RPMI7951 (cell line): ENCODE measurements around the gene HIGD1C. TPM values are rescaled to one million over a fixed set of nuclear protein-coding genes. Genes with fewer than 3 reads are reported as not detected.
"Not testable (repeated sequence)": the region's sequence is repeated elsewhere in the genome, so short reads cannot be mapped to it uniquely, and the experiment has no call there.

Source experiments
- DNase-seq: peaks from one replicate; pipeline ENCODE4 v3.0.0-alpha.2; 2012; ENCODE audit warnings: low read depth
- total RNA-seq: library from RNA; depleted of rRNA; stranded (reverse); fragments of >200 nt; shearing (Covaris generic); gene quantifications from 2 replicates; pipeline ENCODE4 v1.2.3, GENCODE V29; 2014; rRNA removed

Gene HIGD1C
- not detected in 2 replicates for total RNA-seq

DNA sequence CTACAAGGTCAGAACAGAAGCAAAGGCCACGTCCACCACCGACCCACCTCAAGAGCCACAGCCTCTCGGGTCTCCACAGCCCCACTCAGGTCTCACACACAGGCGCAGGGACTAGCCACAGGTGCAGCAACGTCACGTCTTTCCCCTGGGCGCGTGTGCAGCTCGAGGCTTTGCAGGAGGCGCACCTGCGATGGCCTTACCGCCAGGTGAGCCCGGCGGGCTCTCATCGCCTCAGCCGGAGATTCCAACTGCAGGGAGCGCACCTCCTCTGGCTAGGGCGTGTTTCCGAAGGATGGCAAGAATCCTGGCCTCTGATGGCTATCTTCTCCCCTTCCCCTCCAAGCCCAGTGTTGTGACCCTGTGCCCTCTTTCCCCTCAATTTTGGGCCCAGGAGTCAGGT, at the start of gene HIGD1C:
Gene HIGD1C, plus strand, starts transcription at position 35 of the 400 bp plus-strand sequence. CDS start 1,455 bp downstream, outside the sequence.
- DNase-seq: no peak

DNA sequence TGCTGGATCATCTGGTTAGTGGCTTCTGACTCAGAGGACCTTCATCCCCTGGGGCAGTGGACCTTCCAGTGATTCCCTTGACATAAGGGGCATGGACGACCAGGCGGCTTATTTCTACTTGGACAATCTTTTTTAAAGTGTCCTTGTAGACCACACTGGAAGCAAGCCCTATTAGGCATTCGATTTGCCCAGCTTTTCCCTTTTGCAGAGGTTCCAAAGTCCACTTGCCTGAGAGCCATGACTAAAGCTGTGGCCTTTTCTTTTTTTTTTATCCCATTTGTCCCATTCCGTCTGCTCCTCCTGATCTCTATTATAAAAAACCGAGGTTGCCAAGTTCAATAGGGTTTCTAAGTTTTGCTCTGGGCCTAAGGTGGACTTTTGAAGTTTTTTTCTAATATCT, 43.9 kb upstream of the HIGD1C start:
- peak; percentile 20 for DNase-seq

DNA sequence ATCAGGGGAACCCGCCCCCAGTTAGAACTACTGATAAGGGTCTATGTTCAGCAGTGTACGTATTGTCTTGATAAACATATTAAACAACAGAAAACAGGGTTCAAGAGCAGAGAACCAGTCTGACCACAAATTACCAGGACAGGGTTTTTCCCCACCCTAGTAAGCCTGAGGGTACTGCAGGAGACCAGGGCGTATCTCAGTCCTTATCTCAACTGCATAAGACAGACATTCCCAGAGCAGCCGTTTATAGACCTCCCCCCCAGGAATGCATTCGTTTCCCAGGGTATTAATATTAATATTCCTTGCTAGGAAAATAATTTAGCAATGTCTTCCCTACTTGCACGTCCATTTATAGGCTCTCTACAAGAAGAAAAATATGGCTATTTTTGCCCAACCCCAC, 40.0 kb upstream of the HIGD1C start:
- DNase-seq: not testable (repeated sequence)

DNA sequence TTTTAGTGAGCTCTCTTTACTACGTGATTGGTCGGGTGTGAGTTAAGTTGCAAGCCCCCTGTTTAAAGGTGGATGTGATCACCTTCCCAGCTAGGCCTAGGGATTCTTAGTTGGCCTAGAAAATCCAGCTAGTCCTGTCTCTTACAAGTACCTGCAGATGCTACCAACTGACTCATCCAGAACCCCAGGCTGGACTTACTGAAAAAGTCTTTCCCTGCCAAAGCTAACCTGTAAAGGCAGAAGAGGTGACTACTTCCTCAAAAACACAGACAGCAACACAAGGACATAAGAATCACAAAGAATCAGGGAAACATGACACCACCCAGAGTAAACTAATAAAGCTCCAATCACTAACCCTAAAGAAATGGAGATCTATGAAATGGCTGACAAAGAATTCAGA, 39.1 kb upstream of the HIGD1C start:
- no peak for DNase-seq

DNA sequence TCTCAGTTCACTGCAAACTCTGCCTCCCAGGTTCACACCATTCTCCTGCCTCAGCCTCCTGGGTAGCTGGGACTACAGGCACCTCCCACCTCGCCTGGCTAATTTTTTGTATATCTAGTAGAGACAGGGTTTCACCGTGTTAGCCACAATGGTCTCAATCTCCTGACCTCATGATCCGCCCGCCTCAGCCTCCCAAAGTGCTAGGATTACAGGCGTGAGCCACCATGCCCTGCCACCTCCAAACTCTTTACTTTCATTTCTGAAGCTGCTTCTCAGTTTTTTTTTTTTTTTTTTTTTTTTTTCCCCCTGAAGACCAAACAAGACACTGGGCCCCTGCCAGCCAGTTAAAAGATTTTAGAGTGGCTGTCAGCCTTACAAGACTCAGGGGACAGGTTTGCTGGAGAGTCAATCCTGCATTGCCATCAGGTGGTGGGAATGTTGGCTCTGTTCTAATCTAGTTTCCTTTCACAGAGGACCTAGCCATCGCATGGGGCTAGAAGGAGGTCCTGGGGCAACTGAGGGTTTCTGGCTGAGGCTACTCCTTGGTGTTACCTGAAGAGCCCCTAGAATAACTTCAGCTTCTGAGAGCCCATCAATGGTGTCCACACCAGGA, 37.4 kb upstream of the HIGD1C start:
- no peak for DNase-seq

DNA sequence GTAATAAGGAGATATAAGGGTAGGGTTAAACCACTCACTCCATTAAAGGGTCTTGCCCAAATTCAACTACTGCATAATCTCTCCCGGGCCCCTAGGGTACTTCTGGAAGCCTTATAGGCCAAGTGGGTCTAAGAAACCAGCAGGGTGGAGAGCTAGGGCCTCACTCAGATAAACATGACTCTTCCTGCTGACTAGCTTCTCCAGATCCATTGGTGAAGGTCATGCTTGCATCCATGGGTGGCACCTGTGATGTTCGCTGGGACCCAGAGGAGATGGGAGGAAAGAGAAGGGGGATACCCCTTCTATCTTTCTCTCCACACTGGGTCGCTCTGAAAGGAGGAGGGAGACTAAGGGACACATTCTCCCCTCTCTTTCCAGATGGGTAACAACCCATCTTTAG, 36.1 kb upstream of the HIGD1C start:
- DNase-seq: no peak

DNA sequence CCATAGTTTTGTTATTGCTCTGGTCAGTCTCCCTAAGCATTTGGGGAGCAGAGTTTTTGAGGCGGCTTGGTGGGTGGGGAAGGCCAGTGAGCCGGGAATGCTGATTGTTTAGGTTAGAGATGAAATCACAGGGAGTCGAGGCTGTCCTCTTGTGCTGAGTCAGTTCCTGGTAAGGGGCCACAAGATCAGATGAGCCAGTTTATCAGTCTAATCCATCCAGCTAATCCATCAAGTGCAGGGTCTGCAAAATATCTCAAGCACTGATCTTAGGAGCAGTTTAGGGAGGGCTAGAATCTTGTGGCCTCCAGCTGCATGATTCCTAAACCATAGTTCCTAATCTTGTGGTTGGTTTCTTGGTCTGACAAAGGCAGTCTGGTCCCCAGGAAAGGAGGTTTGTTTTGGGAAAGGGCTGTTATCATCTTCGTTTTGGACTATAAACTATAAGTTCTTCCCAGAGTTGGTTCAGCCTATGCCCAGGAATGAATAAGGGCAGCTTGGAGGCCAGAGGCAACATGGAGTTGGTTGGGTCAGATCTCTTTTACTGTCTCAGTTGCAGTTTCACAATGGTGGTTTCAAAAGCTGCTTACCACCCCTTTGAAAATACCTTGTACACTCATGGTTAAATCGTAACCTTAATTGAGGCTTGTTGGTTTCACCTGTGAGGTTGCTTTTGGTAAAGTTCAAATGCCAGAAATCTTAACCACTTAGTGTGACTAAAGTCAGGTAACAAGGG, 33.6 kb upstream of the HIGD1C start:
- no peak for DNase-seq

DNA sequence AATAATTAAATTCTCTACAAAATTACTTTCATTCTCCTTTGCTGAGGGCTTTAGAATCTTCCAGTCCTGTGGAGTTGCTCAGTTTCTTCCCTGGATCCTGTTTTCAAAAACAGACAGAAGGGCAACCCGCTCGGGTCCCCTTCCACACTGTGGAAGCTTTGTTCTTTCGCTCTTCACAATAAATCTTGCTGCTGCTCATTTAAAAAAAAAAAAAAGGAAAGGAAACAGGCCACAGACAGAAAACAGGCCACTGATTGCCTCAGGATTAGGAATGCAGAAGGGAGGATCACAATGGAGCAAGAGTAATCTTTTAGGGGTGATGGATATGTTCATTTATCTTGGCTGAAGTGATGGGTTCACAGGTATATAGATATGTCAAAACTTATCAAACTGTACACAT, 29.5 kb upstream of the HIGD1C start:
- no peak for DNase-seq

DNA sequence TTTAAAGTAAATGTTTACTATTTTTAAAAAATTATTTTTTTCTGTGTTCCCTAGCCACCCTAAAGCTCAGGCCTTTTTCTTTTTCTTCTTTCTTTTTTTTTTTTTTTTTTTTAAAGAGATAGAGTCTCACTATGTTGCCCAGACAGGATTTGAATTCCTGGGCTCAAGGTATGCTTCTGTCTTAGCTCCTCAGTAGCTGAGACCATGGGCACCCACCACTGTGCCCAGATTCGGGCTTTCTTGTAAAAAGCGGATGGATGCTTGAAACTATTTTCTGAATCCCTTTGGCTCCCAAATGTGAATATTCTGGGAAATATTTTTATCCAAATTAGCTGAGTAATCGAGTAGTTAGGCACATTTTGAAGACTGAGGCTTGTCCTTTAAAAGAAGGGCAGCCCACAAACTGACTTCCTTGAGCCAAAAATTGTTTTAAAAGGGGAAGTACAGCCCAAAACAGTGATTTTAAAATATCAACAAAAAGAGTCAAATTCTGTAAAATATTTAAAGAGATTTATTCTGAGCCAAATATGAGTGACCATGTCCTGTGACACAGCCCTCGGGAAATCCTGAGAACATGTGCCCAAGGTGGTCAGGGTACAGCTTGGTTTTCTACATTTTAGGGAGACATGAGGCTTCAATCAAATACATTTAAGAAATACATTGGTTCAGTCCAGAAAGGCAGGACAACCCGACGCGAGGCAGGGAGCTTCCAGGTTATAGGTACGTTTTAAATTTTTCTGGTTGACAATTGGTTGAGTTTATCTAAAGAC, 28.8 kb upstream of the HIGD1C start:
- no peak for DNase-seq

DNA sequence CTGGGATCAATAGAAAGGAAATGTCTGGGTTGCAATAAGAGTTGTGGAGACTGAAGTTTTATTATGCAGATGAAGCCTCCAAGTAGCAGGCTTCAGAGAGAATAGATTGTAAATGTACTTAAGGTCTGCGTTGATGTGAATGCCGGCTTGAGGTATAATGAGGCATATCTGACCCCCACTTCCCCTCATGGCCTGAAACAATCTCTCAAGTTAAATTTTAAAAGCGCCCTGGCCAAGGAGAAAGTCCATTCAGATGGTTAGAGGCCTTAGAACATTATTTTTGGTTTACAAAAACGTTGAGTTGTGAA, 28.3 kb upstream of the HIGD1C start:
- DNase-seq: no peak

DNA sequence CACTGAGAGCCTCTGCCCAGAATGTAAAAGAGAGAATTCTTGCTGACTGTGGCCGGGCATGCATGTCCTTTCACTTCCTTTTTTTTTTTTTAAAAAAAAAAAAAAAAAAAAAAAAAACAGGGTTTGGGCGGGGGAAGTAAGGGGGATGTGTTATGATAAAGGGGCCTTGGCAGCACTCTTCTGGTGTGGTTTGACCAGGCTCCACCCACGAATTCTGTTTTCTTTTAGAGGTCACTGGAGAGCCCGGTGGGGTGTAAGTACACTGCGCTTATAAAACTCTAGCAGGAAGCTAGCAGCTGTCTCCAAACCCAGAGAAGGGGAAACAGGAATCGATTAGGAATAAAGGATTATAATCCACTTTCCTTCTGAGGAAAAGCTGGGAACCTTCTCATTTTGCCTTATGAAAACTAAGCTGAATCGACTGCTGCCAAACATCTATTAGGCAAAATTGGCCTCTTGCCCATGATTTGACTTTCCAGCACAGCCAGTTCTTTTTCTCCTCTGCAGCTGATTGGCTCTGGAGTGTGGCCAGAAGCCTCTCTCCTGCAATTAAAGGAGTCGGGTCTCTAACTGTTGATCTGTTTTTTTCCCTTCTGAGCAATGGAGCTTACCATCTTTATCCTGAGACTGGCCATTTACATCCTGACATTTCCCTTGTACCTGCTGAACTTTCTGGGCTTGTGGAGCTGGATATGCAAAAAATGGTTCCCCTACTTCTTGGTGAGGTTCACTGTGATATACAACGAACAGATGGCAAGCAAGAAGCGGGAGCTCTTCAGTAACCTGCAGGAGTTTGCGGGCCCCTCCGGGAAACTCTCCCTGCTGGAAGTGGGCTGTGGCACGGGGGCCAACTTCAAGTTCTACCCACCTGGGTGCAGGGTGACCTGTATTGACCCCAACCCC, 27.7 kb upstream of the HIGD1C start:
- peak; percentile 94 for DNase-seq

DNA sequence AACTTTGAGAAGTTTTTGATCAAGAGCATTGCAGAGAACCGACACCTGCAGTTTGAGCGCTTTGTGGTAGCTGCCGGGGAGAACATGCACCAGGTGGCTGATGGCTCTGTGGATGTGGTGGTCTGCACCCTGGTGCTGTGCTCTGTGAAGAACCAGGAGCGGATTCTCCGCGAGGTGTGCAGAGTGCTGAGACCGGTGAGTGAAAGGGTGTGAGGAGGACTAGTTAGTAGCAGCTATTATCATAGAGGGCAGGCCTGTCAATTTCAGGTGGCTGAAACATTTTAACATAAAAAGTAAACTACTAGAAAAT, 27.0 kb upstream of the HIGD1C start:
- DNase-seq: no peak

DNA sequence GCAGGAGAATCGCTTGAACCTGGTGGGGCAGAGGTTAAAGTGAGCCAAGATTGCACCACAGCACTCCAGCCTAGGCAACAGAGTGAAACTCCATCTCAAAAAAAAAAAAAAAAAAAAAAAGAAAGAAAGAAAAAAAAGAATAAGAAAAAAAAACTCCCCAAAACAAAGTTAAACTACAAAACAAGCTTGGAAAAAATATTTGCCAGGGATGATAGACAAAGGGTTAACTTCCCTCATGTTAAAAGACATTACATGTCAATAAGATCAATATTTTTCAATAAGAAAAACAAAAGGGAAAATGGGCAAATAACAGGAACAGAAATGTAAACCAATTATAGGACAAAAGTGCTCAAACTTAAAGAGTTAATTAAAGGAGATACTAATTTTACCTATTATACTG, 26.4 kb upstream of the HIGD1C start:
- DNase-seq: no peak

DNA sequence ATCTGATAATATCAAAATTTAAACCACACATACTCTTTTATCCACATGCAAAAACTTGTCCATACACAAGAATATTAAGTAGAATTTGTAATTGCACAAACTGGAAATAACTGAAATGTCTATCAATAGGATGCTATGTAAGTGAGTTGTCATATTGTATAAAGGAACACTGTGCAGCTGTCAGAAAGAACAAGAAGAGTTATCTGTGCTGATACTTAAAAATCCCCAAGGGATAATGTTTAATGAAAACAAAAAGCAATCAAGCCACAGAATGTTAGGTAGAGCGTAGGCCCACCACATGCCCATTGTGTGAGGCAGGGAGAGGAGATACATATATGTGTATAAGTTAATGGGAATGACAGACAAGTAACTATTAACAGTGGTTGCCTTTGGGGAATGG, 25.9 kb upstream of the HIGD1C start:
- DNase-seq: no peak

DNA sequence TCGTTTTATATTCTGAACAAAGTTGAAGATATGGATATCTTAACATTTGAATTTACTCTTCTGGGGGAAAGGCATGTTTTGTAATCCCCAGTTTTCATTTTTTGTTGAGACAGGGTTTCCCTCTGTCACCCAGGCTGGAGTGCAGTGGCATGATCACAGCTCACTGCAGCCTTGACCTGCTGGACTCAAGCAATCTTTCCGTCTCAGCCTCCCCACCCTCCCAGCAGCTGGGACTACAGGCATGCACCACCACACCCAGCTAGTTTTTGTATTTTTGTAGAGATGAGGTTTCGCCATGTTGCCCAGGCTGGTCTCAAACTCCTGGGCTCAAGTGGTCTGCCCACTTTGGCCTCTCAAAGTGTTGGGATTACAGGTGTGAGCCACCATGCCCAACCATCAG, 25.4 kb upstream of the HIGD1C start:
- DNase-seq: not testable (repeated sequence)

DNA sequence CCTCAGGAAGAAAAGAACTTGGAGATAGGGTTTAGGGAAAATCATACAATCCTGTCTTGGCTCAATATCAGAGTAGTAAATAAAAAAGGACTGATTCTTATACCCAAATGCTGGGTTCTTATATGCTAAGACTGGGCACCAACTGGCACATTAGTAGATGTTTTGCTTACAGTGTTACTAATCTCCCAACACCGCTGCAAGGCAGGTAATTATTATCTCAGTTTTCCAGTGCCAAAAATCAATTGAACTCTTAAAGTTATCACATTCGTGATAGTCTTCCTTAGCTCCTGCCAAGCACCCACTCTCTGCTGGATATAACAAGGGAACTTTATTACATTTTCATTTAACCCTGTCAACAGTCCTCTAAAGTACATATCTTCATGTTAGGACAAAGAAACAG, 25.0 kb upstream of the HIGD1C start:
- DNase-seq: no peak

DNA sequence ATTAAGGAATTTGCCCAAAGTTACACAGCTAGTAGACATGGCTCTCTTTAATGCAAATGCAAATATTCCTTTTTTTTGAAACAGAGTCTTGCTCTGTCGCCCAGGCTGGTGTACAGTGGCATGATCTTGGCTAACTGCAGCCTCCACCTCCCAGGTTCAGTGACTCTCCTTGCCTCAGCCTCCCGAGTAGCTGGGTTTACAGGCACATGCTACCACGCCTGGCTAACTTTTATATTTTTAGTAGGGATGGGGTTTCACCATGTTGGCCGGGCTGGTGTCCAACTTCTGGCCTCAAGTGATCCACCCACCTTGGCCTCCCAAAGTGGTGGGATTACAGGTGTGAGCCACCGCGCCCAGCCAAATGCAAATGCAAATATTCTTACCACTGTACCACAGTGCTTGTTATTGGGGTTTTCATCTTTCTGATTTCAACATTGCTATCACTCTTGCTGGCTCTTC, 24.5 kb upstream of the HIGD1C start:
- no peak for DNase-seq

DNA sequence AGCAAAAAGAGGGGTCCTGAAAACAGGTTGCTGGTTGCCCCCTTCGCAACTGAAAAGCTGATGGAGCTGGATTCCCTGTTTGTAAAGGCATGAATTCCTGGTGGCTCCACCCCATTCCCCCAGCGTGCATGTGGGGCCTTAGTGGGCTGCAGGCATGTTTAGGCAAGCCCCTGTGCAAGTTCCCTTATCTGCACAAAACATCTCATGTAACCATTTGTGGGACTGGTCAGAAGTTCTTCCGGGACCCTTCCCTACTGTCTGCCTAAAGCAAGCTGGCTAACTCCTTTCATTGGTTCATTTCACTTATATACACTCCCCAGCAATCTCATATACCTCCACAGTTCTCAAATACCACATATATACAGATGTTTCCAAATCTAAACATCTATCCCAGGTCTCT, 24.0 kb upstream of the HIGD1C start:
- no peak for DNase-seq

DNA sequence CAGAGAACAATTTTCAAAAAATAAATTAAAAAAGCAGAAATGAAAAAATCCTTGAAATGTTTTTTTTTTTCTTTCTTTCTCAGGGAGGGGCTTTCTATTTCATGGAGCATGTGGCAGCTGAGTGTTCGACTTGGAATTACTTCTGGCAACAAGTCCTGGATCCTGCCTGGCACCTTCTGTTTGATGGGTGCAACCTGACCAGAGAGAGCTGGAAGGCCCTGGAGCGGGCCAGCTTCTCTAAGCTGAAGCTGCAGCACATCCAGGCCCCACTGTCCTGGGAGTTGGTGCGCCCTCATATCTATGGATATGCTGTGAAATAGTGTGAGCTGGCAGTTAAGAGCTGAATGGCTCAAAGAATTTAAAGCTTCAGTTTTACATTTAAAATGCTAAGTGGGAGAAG, 22.5 kb upstream of the HIGD1C start:
- DNase-seq: no peak

DNA sequence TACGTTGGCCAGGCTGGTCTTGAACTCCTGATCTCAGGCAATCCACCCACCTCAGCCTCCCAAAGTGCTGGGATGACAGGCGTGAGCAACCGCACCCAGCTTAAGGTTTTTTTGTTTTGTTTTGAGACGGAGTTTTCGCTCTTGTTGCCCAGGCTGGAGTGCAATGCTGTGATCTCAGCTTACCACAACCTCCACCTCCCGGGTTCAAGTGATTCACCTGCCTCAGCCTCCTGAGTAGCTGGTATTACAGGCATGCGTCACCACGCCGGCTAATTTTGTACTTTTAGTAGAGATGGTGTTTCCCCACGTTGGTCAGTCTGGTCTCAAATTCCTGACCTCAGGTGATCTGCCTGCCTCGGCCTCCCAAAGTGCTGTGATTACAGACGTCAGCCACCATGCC, 21.9 kb upstream of the HIGD1C start:
- DNase-seq: not testable (repeated sequence)

DNA sequence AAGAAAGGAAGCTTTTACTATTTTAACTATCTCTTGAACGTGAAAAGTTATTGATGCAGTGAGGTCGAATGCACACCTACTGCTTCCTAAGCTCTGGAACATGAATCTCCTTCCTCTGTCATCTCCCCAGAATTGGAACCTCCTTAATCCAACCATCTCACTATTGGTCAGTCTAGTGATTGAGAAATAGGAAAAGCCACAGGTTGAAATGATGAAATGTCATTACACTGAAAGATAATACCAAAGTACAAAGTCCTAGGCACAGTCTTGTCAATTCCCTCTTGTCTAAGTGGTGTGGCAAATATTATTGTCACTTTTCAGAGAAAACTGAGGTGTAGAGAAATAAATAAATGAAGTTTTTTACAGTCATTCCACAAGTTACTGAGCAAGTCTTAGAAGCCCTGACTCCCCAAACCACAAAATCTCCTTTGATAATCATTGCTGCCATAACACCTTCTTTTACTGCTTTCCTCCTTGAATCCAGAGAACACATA, 19.5 kb upstream of the HIGD1C start:
- no peak for DNase-seq
